Hippocampal formation (tissue), 2 donors: ENCODE results near the gene NR2C2.

ENCODE experiments used
- DNase-seq, 2 donors: peaks; one replicate each; lab custom pipeline; 2025; lab: John Stamatoyannopoulos, UW

The NR2C2 gene

GRCh38 chr3:14921811-14922705 is 25.3 kb upstream of the NR2C2 start:
- DNase-seq, result no peak

- no peak for DNase-seq
Observed at GRCh38 chr3:14922863-14923262, 24.5 kb upstream of the NR2C2 start.

- no peak for DNase-seq
Observed at GRCh38 chr3:14923476-14923875, 23.9 kb upstream of the NR2C2 start.

- DNase-seq, result peak; percentile 19 to 45
Observed at GRCh38 chr3:14925729-14926591, 21.4 kb upstream of the NR2C2 start.

GRCh38 chr3:14926592-14926991 is 20.8 kb upstream of the NR2C2 start:
- no peak for DNase-seq

- DNase-seq, result no peak
Observed at GRCh38 chr3:14927308-14927707, 20.1 kb upstream of the NR2C2 start.

GRCh38 chr3:14929310-14930074 is 17.9 kb upstream of the NR2C2 start:
- no peak for DNase-seq

GRCh38 chr3:14933820-14934425 is 13.5 kb upstream of the NR2C2 start:
- DNase-seq, result no peak

- DNase-seq, result no peak
Observed at GRCh38 chr3:14935592-14936345, 11.6 kb upstream of the NR2C2 start.

- DNase-seq, result no peak
Observed at GRCh38 chr3:14938954-14939353, 8.4 kb upstream of the NR2C2 start.

- DNase-seq, result no peak
Observed at GRCh38 chr3:14941871-14942270, 5.5 kb upstream of the NR2C2 start.

- no peak for DNase-seq
Observed at GRCh38 chr3:14943042-14943441, 4.3 kb upstream of the NR2C2 start.

GRCh38 chr3:14946236-14946635 is 1.1 kb upstream of the NR2C2 start:
- DNase-seq, result no peak

- DNase-seq, result no peak
Observed at GRCh38 chr3:14946739-14947099, 664 bp upstream of the NR2C2 start.

GRCh38 chr3:14947886-14948608 is 664 bp downstream of the NR2C2 start:
- DNase-seq, result peak; percentile 98

GRCh38 chr3:14948609-14949038 is 1.2 kb downstream of the NR2C2 start:
- DNase-seq, result no peak

- no peak for DNase-seq
Observed at GRCh38 chr3:14949126-14949525, 1.7 kb downstream of the NR2C2 start.

- DNase-seq, result no peak
Observed at GRCh38 chr3:14950274-14950673, 2.9 kb downstream of the NR2C2 start.

- DNase-seq, result no peak
Observed at GRCh38 chr3:14957153-14957552, 9.8 kb downstream of the NR2C2 start.

GRCh38 chr3:14957925-14958324 is 10.5 kb downstream of the NR2C2 start:
- no peak for DNase-seq
